Activated CD8-positive, alpha-beta T cell treated with anti-CD3 and anti-CD28 coated beads for 36 hours (primary cell): ENCODE data around the gene TMC1. TPM values are rescaled to one million over a fixed set of nuclear protein-coding genes. Genes with fewer than 3 reads are reported as not detected.

ENCODE experiments used
- ATAC-seq: fragments of 200-7000 bp; cut with Tn5 transposase; one replicate; pipeline ENCODE4 v1.10.0; 2021; ENCODE audit warnings: mild to moderate bottlenecking, moderate library complexity
- CTCF ChIA-PET: fragments of 350-600 bp; sonication (Branson Sonifier 250); formaldehyde crosslinking; loops from one replicate; lab custom pipeline; 2021; ENCODE audit warnings: antibody characterized with exemption; lab: Charles Lee
- POLR2A ChIA-PET: fragments of 350-600 bp; sonication (Branson Sonifier 250); formaldehyde crosslinking; loops from one replicate; lab custom pipeline; 2021; ENCODE audit warnings: antibody characterized with exemption; lab: Charles Lee
- DNase-seq: peaks from one replicate; pipeline ENCODE4 v3.0.0-alpha.2; 2020
- H3K27ac Mint-ChIP-seq: one replicate; pipeline ENCODE4 v1.8.0; 2021; ENCODE audit warnings: mild to moderate bottlenecking, mixed read lengths
- H3K27me3 Mint-ChIP-seq: one replicate; pipeline ENCODE4 v1.8.0; 2021; ENCODE audit warnings: mixed read lengths
- H3K36me3 Mint-ChIP-seq: one replicate; pipeline ENCODE4 v1.8.0; 2021; ENCODE audit warnings: low read depth, mixed read lengths
- H3K4me1 Mint-ChIP-seq: one replicate; pipeline ENCODE4 v1.8.0; 2021; ENCODE audit warnings: low read depth, mixed read lengths
- H3K4me3 Mint-ChIP-seq: one replicate; pipeline ENCODE4 v1.8.0; 2021; ENCODE audit warnings: mild to moderate bottlenecking, moderate library complexity, mixed read lengths
- H3K9me3 Mint-ChIP-seq: one replicate; pipeline ENCODE4 v1.8.0; 2021; ENCODE audit warnings: mixed read lengths
- CTCF ChIP-seq: fragments of 200-600 bp; IDR thresholded peaks from one replicate; pipeline ENCODE4 v1.8.0; 2022; ENCODE audit warnings: antibody characterized with exemption, mild to moderate bottlenecking
- intact Hi-C: fragments of 100-400 bp; cut with micrococcal nuclease; formaldehyde crosslinking; loops from one replicate; pipeline ENCODE4 v1.10.0; 2022
- total RNA-seq, 2 experiments: library from RNA; stranded (reverse); gene quantifications; one replicate each; pipeline ENCODE4 v1.2.3, GENCODE V29; 2021

Gene TMC1
- total RNA-seq, 2 experiments from 2014 or later: 0.38 TPM; not detected in 1

- Mint-ChIP-seq H3K36me3 (no peaks in the 10 kb centered on the region), H3K27ac (no peak overlapping the region), H3K9me3 (no peaks in the 10 kb centered on the region), H3K4me1 (no peaks in the 10 kb centered on the region), H3K4me3 (no peak overlapping the region), H3K27me3 (peaks cover 3% of the 10 kb centered on the region)
- DNase-seq (no peak), ATAC-seq (no peak)
- POLR2A ChIA-PET: no interaction called here
- CTCF ChIA-PET: interaction anchor here (1.4 to 2.3 kb wide), 2 partner anchors 20 to 150 kb away, joined by 3 to 12 read pairs; no protein-coding TSS in a partner anchor
- no peak for TF ChIP-seq CTCF
- intact Hi-C loops: loop anchor here (10.0 kb wide), 1 partner anchor 152 kb away; no protein-coding TSS in a partner anchor
These were observed 351.3 kb downstream of the TMC1 start for GRCh38 chr9:72872718-72873117.

GRCh38 chr9:72873456-72873855, 352.0 kb downstream of the TMC1 start:
- intact Hi-C loops: loop anchor here (10.0 kb wide), 1 partner anchor 151 kb away; no protein-coding TSS in a partner anchor

GRCh38 chr9:72874344-72874743, 352.9 kb downstream of the TMC1 start:
- ChIA-PET CTCF (no interaction called here), POLR2A (no interaction called here)
- TF ChIP-seq CTCF: no peak
- H3K4me1 Mint-ChIP-seq: no peaks in the 10 kb centered on the region
- H3K36me3 Mint-ChIP-seq: no peaks in the 10 kb centered on the region
- peaks cover 3% of the 10 kb centered on the region for H3K27me3 Mint-ChIP-seq
- no peak overlapping the region for H3K27ac Mint-ChIP-seq
- intact Hi-C loops: loop anchor here (10.0 kb wide), 1 partner anchor 150 kb away; no protein-coding TSS in a partner anchor
- no peak overlapping the region for H3K4me3 Mint-ChIP-seq
- DNase-seq (no peak), ATAC-seq (no peak)
- H3K9me3 Mint-ChIP-seq: no peaks in the 10 kb centered on the region

More at GRCh38 chr9:72873456-72873855, 352.0 kb downstream of the TMC1 start:
- ATAC-seq (no peak), DNase-seq (no peak)
- TF ChIP-seq CTCF: no peak
- no peaks in the 10 kb centered on the region for H3K9me3 Mint-ChIP-seq
- H3K27ac Mint-ChIP-seq: no peak overlapping the region
- H3K36me3 Mint-ChIP-seq: no peaks in the 10 kb centered on the region
- ChIA-PET POLR2A (no interaction called here), CTCF (no interaction called here)
- H3K4me3 Mint-ChIP-seq: no peak overlapping the region
- peaks cover 3% of the 10 kb centered on the region for H3K27me3 Mint-ChIP-seq
- no peaks in the 10 kb centered on the region for H3K4me1 Mint-ChIP-seq

GRCh38 chr9:72875221-72875620, 353.8 kb downstream of the TMC1 start:
- ChIA-PET POLR2A (no interaction called here), CTCF (no interaction called here)
- Mint-ChIP-seq H3K27ac (no peak overlapping the region), H3K9me3 (no peaks in the 10 kb centered on the region), H3K36me3 (no peaks in the 10 kb centered on the region), H3K4me1 (no peaks in the 10 kb centered on the region), H3K4me3 (no peak overlapping the region), H3K27me3 (peaks cover 5% of the 10 kb centered on the region)
- DNase-seq (no peak), ATAC-seq (no peak)
- TF ChIP-seq CTCF: no peak
- intact Hi-C loops: loop anchor here (10.0 kb wide), 1 partner anchor 150 kb away; no protein-coding TSS in a partner anchor

GRCh38 chr9:72880821-72881220, 359.4 kb downstream of the TMC1 start:
- DNase-seq (no peak), ATAC-seq (no peak)
- peaks cover 1% of the 10 kb centered on the region for H3K27me3 Mint-ChIP-seq
- ChIA-PET POLR2A (interaction anchor here (0.6 kb wide), 1 partner anchor 150 kb away, joined by 5 read pairs; no protein-coding TSS in a partner anchor), CTCF (no interaction called here)
- H3K27ac Mint-ChIP-seq: no peak overlapping the region
- TF ChIP-seq CTCF: no peak
- intact Hi-C loops: no loop called here
- H3K36me3 Mint-ChIP-seq: no peaks in the 10 kb centered on the region
- H3K9me3 Mint-ChIP-seq: no peaks in the 10 kb centered on the region
- H3K4me3 Mint-ChIP-seq: no peak overlapping the region
- no peaks in the 10 kb centered on the region for H3K4me1 Mint-ChIP-seq
